AG09309 (cell line): ENCODE measurements around the gene GNG11.
A peak's percentile ranks its signal among the peaks of the same experiment; 100 is the strongest.
"Not testable (repeated sequence)": the region's sequence is repeated elsewhere in the genome, so short reads cannot be mapped to it uniquely, and the experiment has no call there.

Source experiments
- DNase-seq: peaks from one replicate; pipeline ENCODE4 v3.0.0-alpha.2; 2010; ENCODE audit warnings: low read depth
- H3K4me3 ChIP-seq: 2 replicates; pipeline ENCODE4 v1.5.1; 2011; ENCODE audit warnings: mild to moderate bottlenecking, low read depth, low read length, moderate library complexity; ENCODE audit not compliant: control insufficient read depth
- TF ChIP-seq, protein P1 (sequence below): IDR thresholded peaks from 2 replicates; pipeline ENCODE4 v1.5.1; 2011; ENCODE audit warnings: mild to moderate bottlenecking, low read depth, low read length, inconsistent platforms; ENCODE audit not compliant: insufficient read depth, control insufficient read depth; ENCODE audit errors: missing control alignments

GNG11 gene

DNA sequence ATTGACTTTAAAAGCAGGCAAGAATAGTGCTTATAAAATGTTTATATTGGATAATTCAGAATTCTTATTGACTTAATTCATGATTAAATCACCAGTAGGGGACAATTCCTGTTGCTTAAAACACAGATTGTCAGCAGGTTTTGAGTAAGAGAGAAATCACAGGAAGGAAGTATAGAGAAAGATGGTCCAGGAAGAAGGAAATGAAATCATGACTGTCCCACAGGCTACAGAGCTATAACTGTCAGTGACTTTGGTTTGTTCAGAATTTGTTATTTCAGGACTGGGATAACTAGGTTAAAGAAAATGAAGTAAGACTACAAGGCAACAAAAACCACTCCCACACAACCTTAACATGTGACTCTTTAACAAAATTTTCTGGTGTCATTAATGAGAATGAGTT lies 8.3 kb upstream of the GNG11 start:
- no peak overlapping the region for H3K4me3 ChIP-seq
- TF ChIP-seq, protein P1, sequence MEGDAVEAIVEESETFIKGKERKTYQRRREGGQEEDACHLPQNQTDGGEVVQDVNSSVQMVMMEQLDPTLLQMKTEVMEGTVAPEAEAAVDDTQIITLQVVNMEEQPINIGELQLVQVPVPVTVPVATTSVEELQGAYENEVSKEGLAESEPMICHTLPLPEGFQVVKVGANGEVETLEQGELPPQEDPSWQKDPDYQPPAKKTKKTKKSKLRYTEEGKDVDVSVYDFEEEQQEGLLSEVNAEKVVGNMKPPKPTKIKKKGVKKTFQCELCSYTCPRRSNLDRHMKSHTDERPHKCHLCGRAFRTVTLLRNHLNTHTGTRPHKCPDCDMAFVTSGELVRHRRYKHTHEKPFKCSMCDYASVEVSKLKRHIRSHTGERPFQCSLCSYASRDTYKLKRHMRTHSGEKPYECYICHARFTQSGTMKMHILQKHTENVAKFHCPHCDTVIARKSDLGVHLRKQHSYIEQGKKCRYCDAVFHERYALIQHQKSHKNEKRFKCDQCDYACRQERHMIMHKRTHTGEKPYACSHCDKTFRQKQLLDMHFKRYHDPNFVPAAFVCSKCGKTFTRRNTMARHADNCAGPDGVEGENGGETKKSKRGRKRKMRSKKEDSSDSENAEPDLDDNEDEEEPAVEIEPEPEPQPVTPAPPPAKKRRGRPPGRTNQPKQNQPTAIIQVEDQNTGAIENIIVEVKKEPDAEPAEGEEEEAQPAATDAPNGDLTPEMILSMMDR = no peak
- DNase-seq = no peak

DNA sequence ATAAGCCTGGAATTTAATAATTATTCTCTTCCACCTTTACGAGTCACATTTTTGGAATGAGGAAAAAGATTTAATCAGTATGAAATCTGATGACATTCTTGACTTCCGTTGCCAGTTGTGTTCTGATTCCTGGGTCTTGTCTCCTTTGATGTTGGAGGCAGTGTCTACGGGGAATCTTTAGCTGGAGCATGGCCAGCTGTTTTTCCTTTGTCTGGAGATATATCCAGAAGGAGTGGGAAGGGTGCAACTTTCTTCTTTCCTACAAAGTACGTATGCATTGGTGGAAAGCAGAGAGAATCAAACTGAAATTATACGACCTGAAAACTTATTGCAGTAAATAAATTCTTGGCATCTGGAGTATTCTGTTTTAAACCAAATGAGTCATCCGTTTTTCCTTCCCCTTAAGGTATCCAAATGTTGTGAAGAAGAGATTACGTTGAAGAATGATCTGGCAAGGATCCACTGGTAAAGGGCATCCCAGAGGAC lies 6.9 kb upstream of the GNG11 start:
- DNase-seq = no peak
- TF ChIP-seq, protein P1 = no peak
- no peak overlapping the region for H3K4me3 ChIP-seq

DNA sequence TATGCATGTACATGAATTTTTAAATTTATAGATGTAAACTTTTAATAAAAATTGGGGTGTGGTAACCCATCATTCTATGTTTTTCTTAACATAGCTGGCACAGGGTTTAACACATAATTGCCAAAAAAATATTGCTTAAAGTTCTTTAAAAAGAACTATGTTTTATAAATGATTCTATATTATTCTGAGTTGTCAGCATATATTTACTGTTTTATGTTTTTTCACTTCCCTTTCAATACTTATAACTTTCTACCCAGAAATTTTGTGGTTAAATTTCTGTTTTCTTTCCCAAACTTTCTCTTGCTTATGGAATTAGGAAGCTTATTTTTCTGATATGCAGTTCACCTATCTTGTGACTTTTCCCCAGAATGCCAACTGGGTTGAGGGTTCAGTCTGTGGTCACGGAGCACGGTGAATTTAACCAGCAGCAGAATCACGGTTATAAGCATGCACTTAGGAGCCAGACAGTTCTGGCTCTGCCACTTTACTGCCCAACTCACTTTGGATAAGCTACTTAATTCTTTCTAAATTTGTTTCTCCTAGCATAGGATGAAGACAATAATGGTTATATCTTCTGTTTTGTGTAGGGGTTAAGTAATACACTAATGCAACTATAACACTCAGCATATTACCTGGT lies 6.2 kb upstream of the GNG11 start:
- not testable (repeated sequence) for DNase-seq, H3K4me3 ChIP-seq

DNA sequence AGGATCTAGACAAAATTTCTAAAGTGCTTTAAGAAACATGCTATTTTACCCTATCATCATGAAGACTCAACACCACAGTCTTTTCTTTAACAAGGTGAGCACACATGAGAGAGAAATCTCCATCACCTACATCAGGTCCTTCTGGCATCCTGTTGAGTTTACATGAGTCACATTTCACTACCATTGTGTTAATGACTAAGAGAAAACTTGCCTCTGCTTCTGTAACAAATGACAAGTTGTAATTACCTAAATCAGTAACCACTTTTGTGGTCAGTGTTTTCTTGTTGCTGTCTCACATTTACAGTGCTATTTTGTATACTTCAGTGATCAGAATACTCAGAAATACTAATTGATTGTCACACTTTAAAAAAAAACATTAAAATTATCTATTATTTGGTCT lies 5.6 kb upstream of the GNG11 start:
- not testable (repeated sequence) for DNase-seq, H3K4me3 ChIP-seq

DNA sequence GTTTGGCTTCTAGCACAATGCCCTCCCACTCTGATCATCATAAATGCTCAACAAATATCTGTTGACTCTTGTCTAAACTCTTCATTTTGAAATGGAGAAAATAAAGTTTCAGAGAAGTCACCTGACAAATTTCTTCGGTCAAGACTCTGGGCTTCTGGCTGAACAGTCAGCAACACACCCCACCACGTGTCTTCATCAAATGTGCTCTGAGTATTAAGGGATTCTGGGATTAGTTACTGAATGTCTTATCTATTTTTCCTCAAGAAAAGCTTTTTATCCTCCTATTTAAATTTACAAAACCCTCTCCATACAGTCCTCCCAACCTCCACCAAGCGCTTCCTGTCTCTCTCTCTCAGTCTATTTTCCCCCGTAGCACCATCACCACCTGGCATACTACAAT lies 5.2 kb upstream of the GNG11 start:
- not testable (repeated sequence) for DNase-seq, H3K4me3 ChIP-seq

DNA sequence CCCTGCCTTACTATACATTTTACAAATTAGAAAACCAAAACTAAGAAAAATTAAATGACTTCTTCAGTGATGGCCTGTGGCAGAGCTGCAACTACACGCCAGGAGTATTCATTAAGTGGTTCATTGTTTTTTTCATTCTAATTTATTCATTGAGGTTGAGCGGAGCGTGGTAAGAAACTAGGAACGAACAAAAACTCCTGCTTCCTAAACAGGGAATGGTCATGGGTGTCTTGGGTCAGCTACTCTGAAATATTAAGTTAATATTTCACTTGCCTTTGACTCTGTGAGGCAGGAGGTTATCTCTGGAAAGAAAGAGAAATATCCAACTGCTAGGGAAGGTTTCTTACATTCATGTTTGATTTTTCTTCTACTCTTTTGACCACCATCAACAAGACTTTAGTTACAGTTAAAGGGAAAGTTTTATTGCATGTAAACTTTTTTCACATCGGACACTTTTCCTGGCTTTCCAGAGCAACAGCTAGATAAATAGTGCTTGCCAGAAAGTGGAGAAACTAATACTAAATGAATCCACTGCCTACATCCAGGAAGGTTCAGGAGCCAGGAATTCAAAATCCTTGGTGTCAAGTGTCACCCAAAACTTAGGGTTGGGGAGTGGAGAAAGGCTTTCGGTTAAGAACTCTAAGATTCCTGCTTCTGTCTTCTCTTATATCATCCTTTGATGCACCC lies 896 bp upstream of the GNG11 start:
- H3K4me3 ChIP-seq = no peak overlapping the region; the same call in 1 of the 2 replicates

DNA sequence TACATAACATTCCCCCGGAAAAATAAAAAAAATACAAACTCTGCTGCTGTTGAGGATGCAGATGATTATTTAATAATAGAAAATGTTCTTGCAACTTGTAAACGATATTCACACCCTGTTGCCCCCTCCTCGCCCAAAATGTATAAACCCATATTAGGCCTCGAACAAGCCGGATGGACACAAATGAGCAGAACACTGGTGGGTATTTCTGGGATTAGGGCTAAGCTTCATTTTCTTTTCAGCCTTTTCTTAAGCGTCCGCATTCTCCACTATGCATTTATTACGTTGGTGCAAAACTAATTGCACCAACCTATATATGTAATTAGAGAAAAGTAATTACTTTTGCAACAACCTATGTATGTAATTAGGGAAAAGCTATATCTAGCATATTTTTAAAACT lies 349 bp upstream of the GNG11 start:
- TF ChIP-seq, protein P1 = no peak
- H3K4me3 ChIP-seq = peak overlapping the region; percentile 71
- DNase-seq = no peak

More for the DNA sequence above, 896 bp upstream of the GNG11 start:
- TF ChIP-seq, protein P1 = no peak
- no peak for DNase-seq

DNA sequence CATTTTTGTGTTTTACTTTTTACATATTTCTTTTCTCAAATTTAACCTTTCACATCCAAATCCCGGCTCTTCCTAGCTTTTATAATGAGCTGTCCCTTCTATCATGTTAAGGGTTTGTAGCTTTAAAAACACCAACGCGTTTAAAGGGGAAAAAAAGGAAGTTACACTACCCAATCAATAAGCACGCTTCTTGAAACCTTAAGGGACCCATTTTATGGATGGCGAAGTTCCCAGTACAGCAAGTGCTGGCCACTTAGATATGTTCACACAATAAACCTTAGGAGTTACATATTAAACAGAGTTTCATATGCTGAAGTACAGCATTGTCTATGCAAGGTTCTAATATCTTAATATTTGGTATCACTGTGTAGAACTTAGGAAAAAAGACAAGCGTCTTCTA lies 1.8 kb downstream of the GNG11 start:
- H3K4me3 ChIP-seq = peak overlapping the region; percentile 71
- DNase-seq = no peak
- TF ChIP-seq, protein P1 = no peak
